Adrenal gland (tissue), 5 donors: ENCODE measurements around the gene LRRC75A.

Experiments used
- POLR2A ChIP-seq, 2 donors: fragments of 450-650 bp; IDR thresholded peaks; one replicate each; pipeline ENCODE4 v1.6.1; 2017; ENCODE audit warnings: antibody characterized with exemption in 2 of 2, mild to moderate bottlenecking in 2 of 2, moderate library complexity in 1 of 2
- TF ChIP-seq, protein P1 (sequence below), 6 experiments: fragments of 450-650 bp in 4 of 6; fragments of 200-600 bp in 2 of 6; sonication (generic) in 1 of 6; IDR thresholded peaks; 1 replicate in 5 of 6; 2 replicates in 1 of 6; pipeline versions ENCODE4 v1.5.1 to v1.8.0; 2016 to 2021; ENCODE audit warnings: antibody characterized with exemption in 6 of 6, mild to moderate bottlenecking in 2 of 6, moderate library complexity in 1 of 6
- donor health status: DM: no; HTN: no; CAD: no.

DNA sequence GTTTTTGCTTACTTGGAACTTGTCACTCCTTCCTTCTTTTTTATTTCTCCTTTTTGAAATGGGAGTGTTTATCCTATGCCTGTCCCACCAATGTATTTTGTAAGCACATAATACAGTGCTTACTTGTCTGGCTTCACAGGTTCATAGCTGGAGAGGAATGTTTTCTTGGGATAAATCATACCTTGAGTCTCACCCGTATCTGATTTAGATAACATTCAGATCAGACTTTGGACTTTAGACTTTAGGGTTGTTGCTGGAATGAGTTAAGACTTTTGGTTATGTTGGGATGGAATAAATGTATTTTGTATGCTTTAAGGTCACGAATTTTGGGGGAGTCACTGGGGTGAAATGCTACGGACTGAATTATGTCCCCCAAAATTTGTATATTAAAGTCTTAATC, 13.0 kb upstream of the LRRC75A start:
- no peak for TF ChIP-seq POLR2A (IDR thresholded peaks at IDR 0.05)
- TF ChIP-seq, protein P1, sequence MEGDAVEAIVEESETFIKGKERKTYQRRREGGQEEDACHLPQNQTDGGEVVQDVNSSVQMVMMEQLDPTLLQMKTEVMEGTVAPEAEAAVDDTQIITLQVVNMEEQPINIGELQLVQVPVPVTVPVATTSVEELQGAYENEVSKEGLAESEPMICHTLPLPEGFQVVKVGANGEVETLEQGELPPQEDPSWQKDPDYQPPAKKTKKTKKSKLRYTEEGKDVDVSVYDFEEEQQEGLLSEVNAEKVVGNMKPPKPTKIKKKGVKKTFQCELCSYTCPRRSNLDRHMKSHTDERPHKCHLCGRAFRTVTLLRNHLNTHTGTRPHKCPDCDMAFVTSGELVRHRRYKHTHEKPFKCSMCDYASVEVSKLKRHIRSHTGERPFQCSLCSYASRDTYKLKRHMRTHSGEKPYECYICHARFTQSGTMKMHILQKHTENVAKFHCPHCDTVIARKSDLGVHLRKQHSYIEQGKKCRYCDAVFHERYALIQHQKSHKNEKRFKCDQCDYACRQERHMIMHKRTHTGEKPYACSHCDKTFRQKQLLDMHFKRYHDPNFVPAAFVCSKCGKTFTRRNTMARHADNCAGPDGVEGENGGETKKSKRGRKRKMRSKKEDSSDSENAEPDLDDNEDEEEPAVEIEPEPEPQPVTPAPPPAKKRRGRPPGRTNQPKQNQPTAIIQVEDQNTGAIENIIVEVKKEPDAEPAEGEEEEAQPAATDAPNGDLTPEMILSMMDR (IDR thresholded peaks at IDR 0.05), result no peak
